PFSK-1 (cell line): ENCODE data around the gene PERCC1.

ENCODE experiments used
- FOXP2 ChIP-seq: optimal IDR thresholded peaks from 2 replicates; pipeline ENCODE3; 2011; ENCODE audit warnings: borderline replicate concordance, control low read depth, inconsistent platforms; ENCODE audit not compliant: insufficient read depth; ENCODE audit errors: extremely low read length, extremely low read depth
- POLR2AphosphoS5 ChIP-seq: IDR thresholded peaks from 2 replicates; pipeline ENCODE4 v1.6.1; 2012; ENCODE audit warnings: low read depth, mild to moderate bottlenecking, control low read depth, low read length, moderate library complexity
- REST ChIP-seq, 2 experiments: IDR thresholded peaks; 2 replicates each; pipeline versions ENCODE4 v1.6.1 to v1.8.0; 2011 to 2012; ENCODE audit warnings: low read depth in 2 of 2, low read length in 2 of 2, control low read depth in 1 of 2, inconsistent platforms in 1 of 2, mild to moderate bottlenecking in 1 of 2, moderate library complexity in 1 of 2; ENCODE audit not compliant: insufficient read depth in 1 of 2
- SIN3A ChIP-seq: IDR thresholded peaks from 2 replicates; pipeline ENCODE4 v1.6.1; 2012; ENCODE audit warnings: mild to moderate bottlenecking, low read length, moderate library complexity, borderline replicate concordance; ENCODE audit not compliant: insufficient read depth
- TAF1 ChIP-seq: IDR thresholded peaks from 2 replicates; pipeline ENCODE4 v1.6.1; 2012; ENCODE audit warnings: low read length, control low read depth, borderline replicate concordance; ENCODE audit not compliant: insufficient read depth

GRCh38 chr16:1401758-1402154 lies 29.1 kb upstream of the PERCC1 start:
- no peak for TF ChIP-seq POLR2AphosphoS5
- TF ChIP-seq SIN3A: no peak
- no peak for TF ChIP-seq FOXP2
- TF ChIP-seq TAF1: no peak
- TF ChIP-seq REST (IDR thresholded peaks at IDR 0.05; ENCODE audit: insufficient read depth in 1 of 2, low read depth in 2 of 2, low read length in 2 of 2): no peak
